Keratinocyte (primary cell): ENCODE measurements around the gene PLCH2. TPM values are rescaled to one million over a fixed set of nuclear protein-coding genes. Genes with fewer than 3 reads are reported as not detected.

Experiments used
- DNase-seq: peaks from one replicate; pipeline ENCODE4 v3.0.0-alpha.2; 2011; ENCODE audit warnings: low read depth, missing footprints, low spot score
- FAIRE-seq: peaks from 2 replicates; lab custom pipeline; 2011; peaks lifted over from hg19 to GRCh38; lab: Jason Lieb, UNC
- H2AFZ ChIP-seq: 2 replicates; pipeline ENCODE4 v1.6.0; 2012; ENCODE audit warnings: low read length, control low read depth, inconsistent platforms; ENCODE audit not compliant: control insufficient read depth
- H3K27ac ChIP-seq: 2 replicates; pipeline ENCODE4 v1.5.1; 2011; ENCODE audit warnings: low read length; ENCODE audit not compliant: control insufficient read depth, insufficient read depth
- H3K27me3 ChIP-seq: 3 replicates; pipeline ENCODE4 v1.6.0; 2011; ENCODE audit warnings: low read length; ENCODE audit not compliant: control insufficient read depth, insufficient read depth; ENCODE audit errors: extremely low read depth
- H3K36me3 ChIP-seq, 2 experiments: 2 replicates in 1 of 2; 3 replicates in 1 of 2; pipeline ENCODE4 v1.5.1; 2011; ENCODE audit warnings: low read length in 2 of 2, mild to moderate bottlenecking in 1 of 2; ENCODE audit not compliant: control insufficient read depth in 2 of 2, insufficient read depth in 2 of 2; ENCODE audit errors: extremely low read depth in 1 of 2
- H3K4me1 ChIP-seq: 3 replicates; pipeline ENCODE4 v1.5.1; 2011; ENCODE audit warnings: low read length; ENCODE audit not compliant: control insufficient read depth, insufficient read depth; ENCODE audit errors: extremely low read depth
- H3K4me2 ChIP-seq: 3 replicates; pipeline ENCODE4 v1.6.0; 2011; ENCODE audit warnings: low read depth, low read length; ENCODE audit not compliant: control insufficient read depth, insufficient read depth; ENCODE audit errors: extremely low read depth
- H3K4me3 ChIP-seq, 3 experiments: fragments of 200-600 bp in 1 of 3; sonication (generic) in 1 of 3; 2 replicates in 2 of 3; 3 replicates in 1 of 3; pipeline ENCODE4 v1.5.1; 2011 to 2016; ENCODE audit warnings: low read length in 3 of 3, mild to moderate bottlenecking in 3 of 3, control low read depth in 2 of 3, inconsistent platforms in 1 of 3, low read depth in 1 of 3, mixed read lengths in 1 of 3, mixed run types in 1 of 3, moderate library complexity in 1 of 3; ENCODE audit not compliant: control insufficient read depth in 2 of 3, insufficient read depth in 2 of 3; ENCODE audit errors: extremely low read depth in 1 of 3
- H3K79me2 ChIP-seq: 2 replicates; pipeline ENCODE4 v1.6.0; 2012; ENCODE audit warnings: low read length; ENCODE audit not compliant: control insufficient read depth, insufficient read depth
- H3K9ac ChIP-seq: 3 replicates; pipeline ENCODE4 v1.6.0; 2011; ENCODE audit warnings: low read length; ENCODE audit not compliant: control insufficient read depth, insufficient read depth; ENCODE audit errors: extremely low read depth
- H3K9me1 ChIP-seq: 3 replicates; pipeline ENCODE4 v1.6.0; 2011; ENCODE audit warnings: low read length; ENCODE audit not compliant: control insufficient read depth, insufficient read depth; ENCODE audit errors: extremely low read depth
- H3K9me3 ChIP-seq: 2 replicates; pipeline ENCODE4 v1.5.1; 2012; ENCODE audit warnings: low read depth, low read length; ENCODE audit not compliant: control insufficient read depth
- H4K20me1 ChIP-seq: 3 replicates; pipeline ENCODE4 v1.6.0; 2011; ENCODE audit warnings: low read length; ENCODE audit not compliant: control insufficient read depth, insufficient read depth; ENCODE audit errors: extremely low read depth
- CTCF ChIP-seq, 3 experiments: IDR thresholded peaks in 1 of 3; conservative IDR thresholded peaks in 1 of 3; optimal IDR thresholded peaks in 1 of 3; 2 replicates in 2 of 3; 3 replicates in 1 of 3; pipeline versions ENCODE3 to v1.5.1; 2011; ENCODE audit warnings: low read length in 3 of 3, mild to moderate bottlenecking in 3 of 3, moderate library complexity in 2 of 3, control low read depth in 1 of 3, inconsistent platforms in 1 of 3; ENCODE audit not compliant: insufficient read depth in 2 of 3; ENCODE audit errors: extremely low read depth in 1 of 3
- EZH2 ChIP-seq: IDR thresholded peaks from one replicate; pipeline ENCODE4 v1.6.1; 2012; ENCODE audit warnings: inconsistent platforms, mild to moderate bottlenecking, low read length, moderate library complexity
- dilution Hi-C: fragments of 300-500 bp; cut with MboI; formaldehyde crosslinking; loops from one replicate; pipeline ENCODE4 v1.7.0; 2020; ENCODE audit warnings: low sequenced_read_pairs; ENCODE audit not compliant: extremely low pct_ligation_motif_present
- polyA plus RNA-seq, 5 experiments: library from polyadenylated mRNA; depleted of rRNA in 3 of 5; stranded (reverse) in 3 of 5; stranded (forward) in 1 of 5; unstranded in 1 of 5; fragments of >200 nt; gene quantifications; 1 replicate in 1 of 5; 2 replicates in 3 of 5; 3 replicates in 1 of 5; pipeline versions ENCODE4 v1.2.1 to v1.2.3, GENCODE V29; 2011 to 2012; ENCODE audit warnings: missing spikeins in 2 of 5, low read depth in 1 of 5, low replicate concordance in 1 of 5

PLCH2 gene
- polyA plus RNA-seq, 1 donor (not counting 4 experiments of a cell fraction or from before 2014, with no cell fraction given), result 57.4 TPM

- H3K27me3 ChIP-seq, result no peaks in the 10 kb centered on the region
- FAIRE-seq, result no peak
- no peak overlapping the region for H3K27ac ChIP-seq
- H3K9ac ChIP-seq, result no peak overlapping the region
- peaks cover 97% of the 10 kb centered on the region for H3K79me2 ChIP-seq
- dilution Hi-C loops, result no loop called here
- H3K4me1 ChIP-seq, result peaks cover 16% of the 10 kb centered on the region
- no peaks in the 10 kb centered on the region for H3K9me3 ChIP-seq
- no peak overlapping the region for H2AFZ ChIP-seq
- no peak for DNase-seq
- no peak overlapping the region for H3K4me2 ChIP-seq
- no peak overlapping the region for H3K4me3 ChIP-seq
- peaks cover 2% of the 10 kb centered on the region for H3K9me1 ChIP-seq
- peaks cover 59% of the 10 kb centered on the region for H4K20me1 ChIP-seq
- H3K36me3 ChIP-seq, result peaks cover 7 to 11% of the 10 kb centered on the region in 2 experiments
- TF ChIP-seq EZH2, result no peak
- no peak for TF ChIP-seq CTCF (optimal IDR thresholded peaks at IDR 0.05 in 1 of 3, IDR thresholded peaks at IDR 0.05 in 1 of 3, conservative IDR thresholded peaks at IDR 0.05 in 1 of 3; ENCODE audit: extremely low read depth in 1 of 3, insufficient read depth in 2 of 3, low read length in 3 of 3)
Observed at GRCh38 chr1:2460996-2461751, 14.9 kb upstream of the PLCH2 start.

- no peak overlapping the region for H3K4me2 ChIP-seq
- H3K4me3 ChIP-seq, result no peak overlapping the region
- H3K36me3 ChIP-seq, result peaks cover 4 to 8% of the 10 kb centered on the region in 2 experiments
- H3K27ac ChIP-seq, result no peak overlapping the region
- H3K9me3 ChIP-seq, result no peaks in the 10 kb centered on the region
- FAIRE-seq (no peak), DNase-seq (no peak)
- no peaks in the 10 kb centered on the region for H3K27me3 ChIP-seq
- peaks cover 64% of the 10 kb centered on the region for H4K20me1 ChIP-seq
- dilution Hi-C loops, result no loop called here
- H3K9ac ChIP-seq, result no peak overlapping the region
- H3K9me1 ChIP-seq, result peaks cover 5% of the 10 kb centered on the region
- peaks cover 23% of the 10 kb centered on the region for H3K4me1 ChIP-seq
- H3K79me2 ChIP-seq, result peaks cover 95% of the 10 kb centered on the region
- H2AFZ ChIP-seq, result no peak overlapping the region
- no peak for TF ChIP-seq CTCF (optimal IDR thresholded peaks at IDR 0.05 in 1 of 3, IDR thresholded peaks at IDR 0.05 in 1 of 3, conservative IDR thresholded peaks at IDR 0.05 in 1 of 3; ENCODE audit: extremely low read depth in 1 of 3, insufficient read depth in 2 of 3, low read length in 3 of 3)
- no peak for TF ChIP-seq EZH2
Observed at GRCh38 chr1:2462819-2463218, 13.3 kb upstream of the PLCH2 start.
